ENCODE measurements around the gene CADM4.
"Not testable (repeated sequence)": the region's sequence is repeated elsewhere in the genome, so short reads cannot be mapped to it uniquely, and the experiment has no call there.

The CADM4 gene

GRCh38 chr19:43662487-43662886 lies 22.8 kb upstream of the CADM4 start:
- DNase-seq: no peak

DNA sequence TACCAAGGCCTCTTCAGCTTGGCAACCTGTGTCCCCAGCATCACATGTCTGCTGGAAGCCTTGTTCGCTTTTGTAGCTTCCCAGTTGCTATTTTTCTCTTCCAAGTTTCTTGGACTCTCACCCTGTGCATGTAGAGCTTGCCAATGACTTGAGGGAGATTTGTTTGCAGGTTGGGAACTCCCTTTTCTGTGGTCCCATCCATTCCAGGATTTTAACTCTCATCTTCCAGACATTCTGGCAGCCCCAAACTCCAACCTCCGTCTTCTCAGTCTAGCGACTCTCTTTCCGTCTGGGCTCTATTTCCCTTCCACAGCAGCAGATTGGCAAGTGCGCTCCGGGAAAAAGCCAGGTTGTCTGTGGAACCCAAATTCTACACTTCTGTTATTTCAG lies 21.3 kb upstream of the CADM4 start:
- no peak for DNase-seq

GRCh38 chr19:43660301-43660970 lies 20.8 kb upstream of the CADM4 start:
- no peak for DNase-seq

- DNase-seq: no peak
Measured at GRCh38 chr19:43658494-43658893, 18.8 kb upstream of the CADM4 start.

- DNase-seq: no peak
Measured at GRCh38 chr19:43658001-43658400, 18.4 kb upstream of the CADM4 start.

DNA sequence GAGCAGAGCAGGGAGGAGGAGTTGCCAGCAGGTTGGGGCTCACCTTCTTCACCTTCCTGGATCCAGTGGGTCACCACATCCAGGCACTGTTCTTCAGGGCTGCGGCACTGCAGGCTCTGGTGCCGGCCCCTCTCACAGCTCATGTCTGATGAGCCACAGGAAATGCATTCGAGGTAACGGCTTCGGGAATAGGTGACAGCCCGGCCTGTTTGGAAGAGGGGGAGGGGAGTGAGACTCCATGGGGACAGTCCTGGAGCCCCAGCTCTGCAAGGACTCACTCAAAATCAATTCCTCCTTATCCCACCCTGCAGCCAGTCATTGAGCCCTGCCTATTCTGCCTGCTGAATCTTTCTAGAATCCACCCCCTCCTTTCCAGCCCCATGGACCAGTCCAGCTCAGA lies 16.8 kb upstream of the CADM4 start:
- DNase-seq: no peak

DNA sequence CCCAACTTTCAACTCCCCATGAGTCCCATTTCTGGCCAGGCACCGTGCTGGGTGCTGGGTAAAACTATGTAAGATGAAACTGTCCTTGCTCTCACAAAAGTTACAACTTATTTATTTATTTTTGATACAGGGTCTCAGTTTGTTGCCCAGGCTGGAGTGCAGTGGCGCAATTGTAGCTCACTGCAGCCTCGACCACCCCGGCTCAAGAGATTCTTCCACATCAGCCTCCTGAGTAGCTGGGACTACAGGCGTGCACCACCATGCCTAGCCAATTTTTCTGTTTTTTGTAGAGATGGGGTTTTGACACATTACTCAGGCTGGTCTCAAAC lies 12.9 kb upstream of the CADM4 start:
- DNase-seq: no peak

GRCh38 chr19:43651758-43652545 lies 12.3 kb upstream of the CADM4 start:
- peak; percentile 57 for DNase-seq

DNA sequence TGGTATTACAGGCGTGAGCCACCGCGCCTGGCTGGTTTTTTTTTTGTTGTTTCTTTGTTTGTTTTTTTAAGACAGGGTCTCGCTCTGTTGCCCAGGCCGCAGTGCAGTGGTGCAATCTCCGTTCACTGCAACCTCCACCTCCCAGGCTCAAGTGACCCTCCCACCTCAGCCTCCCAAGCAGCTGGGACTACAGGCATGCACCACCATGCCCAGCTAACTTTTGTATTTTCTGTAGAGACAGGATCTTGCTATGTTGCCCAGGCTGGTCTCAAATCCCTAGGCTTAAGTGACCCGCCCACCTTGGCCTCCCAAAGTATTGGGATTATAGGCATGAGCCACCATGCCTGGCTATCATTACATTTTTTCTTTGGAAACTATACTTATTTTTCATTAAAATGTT lies 10.6 kb upstream of the CADM4 start:
- DNase-seq: not testable (repeated sequence)

- no peak for DNase-seq
Measured at GRCh38 chr19:43649514-43649913, 9.9 kb upstream of the CADM4 start.

DNA sequence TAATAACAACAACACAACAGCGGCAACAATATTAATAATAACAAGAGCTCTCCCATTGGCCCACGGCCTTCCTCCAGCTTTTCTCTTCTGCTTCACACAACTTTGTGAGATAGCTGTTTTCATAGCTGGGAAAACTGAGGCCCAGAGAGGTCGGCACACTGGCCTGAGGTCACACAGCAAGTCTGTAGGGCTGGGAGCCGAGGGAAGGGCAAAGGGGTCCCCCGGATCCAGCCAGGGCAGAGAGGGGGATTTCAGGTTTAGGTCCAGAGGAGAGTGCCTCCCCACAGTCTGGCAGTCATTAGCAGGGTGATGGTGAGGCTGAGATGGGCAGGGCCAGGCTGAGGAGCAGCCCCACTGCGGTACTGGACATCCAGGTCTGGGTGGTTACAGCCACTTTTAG lies 9.0 kb upstream of the CADM4 start:
- DNase-seq: no peak

GRCh38 chr19:43644181-43644580 lies 4.5 kb upstream of the CADM4 start:
- DNase-seq: no peak

GRCh38 chr19:43643326-43643725 lies 3.7 kb upstream of the CADM4 start:
- no peak for DNase-seq

GRCh38 chr19:43642531-43642930 lies 2.9 kb upstream of the CADM4 start:
- DNase-seq: no peak

GRCh38 chr19:43641333-43641732 lies 1.7 kb upstream of the CADM4 start:
- no peak for DNase-seq

GRCh38 chr19:43640424-43640757 lies 741 bp upstream of the CADM4 start:
- no peak for DNase-seq

DNA sequence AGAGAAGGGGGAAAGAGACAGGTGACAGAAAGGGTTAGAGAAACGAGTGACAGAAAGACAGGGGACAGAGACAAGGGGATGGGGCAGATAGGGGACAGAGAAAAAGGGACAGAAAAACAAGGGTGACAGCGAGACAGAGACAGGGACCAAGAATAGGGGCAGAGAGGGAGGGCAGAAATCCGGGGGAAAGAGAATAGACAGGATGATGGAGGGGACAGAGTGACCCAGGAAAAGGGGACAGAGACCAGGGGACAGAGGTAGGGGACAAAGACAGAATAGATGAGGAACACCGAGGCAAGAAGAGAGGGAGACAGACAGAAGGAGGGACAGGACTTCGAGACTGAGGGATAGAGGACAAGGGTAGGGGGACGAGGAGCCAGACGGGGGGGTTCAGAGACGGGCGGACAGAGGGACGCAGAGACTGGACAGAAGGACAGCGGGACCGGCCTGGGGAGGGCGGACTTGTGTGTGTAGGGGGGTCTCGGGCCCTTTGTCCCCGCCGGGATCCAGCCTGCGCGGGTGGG lies 593 bp downstream of the CADM4 start:
- DNase-seq: no peak

DNA sequence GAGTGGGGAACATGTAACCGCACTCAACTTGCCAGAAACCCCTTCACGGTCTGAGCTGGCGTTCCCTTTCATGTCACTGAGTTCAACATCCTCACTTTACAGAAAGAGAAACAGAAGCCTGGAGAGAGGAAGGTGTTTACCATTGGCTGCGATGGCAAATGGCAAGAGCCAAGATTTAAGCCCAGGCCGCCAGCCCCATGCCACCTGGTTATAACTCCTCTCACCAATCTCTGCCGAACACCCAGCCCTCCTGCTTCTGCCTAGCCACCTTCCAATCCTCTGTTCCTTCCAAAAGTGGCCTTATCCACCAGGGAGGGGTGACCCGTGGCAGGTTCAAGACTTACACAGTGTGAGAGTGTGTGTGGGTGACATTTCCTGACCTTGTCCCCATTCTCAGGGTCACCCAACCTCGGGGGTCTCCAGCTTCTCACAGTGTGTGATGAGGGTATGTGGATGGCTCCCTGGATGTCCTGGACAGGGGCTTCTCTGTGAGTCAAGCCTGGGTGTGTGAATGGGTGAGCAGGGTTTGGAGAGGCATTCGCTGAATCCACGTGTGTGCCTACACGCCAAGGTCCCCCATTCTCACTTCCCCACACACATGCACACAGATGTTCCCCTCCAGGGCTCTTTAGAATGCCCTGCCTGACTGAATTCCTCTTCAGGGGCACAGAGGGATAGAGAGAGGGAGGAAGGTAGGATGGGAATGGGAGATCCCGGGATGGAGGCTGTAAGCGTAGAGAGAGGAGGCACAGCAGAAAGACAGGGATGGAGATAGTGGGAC lies 1.2 kb downstream of the CADM4 start:
- no peak for DNase-seq

DNA sequence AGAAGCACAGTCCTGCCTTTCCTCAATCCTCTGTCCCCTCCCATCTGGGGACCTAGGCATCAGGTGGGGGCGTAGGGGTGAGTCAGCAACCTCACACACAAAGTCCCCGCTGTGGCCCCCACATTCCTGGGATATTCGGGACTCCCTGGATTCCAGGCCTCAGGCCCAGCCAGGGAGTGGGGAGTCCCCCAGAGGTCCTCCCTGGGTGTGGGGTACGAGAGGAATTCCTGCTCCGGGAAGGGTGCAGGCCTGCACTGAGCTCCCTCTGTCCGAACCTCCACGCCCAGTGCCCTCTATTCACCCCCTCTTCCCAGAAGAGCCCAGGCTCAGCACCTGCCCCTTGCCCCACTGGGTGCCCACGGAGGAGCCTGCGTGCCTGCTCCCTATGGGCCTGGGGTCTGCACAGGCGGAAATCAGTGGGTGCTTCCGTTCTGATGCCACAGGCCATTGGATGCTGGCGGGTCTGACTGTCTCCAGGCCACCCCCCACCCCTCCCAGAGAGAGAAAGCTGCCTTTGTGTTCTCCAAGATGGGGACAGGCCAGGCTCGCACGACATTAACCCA lies 3.4 kb downstream of the CADM4 start:
- DNase-seq: no peak

DNA sequence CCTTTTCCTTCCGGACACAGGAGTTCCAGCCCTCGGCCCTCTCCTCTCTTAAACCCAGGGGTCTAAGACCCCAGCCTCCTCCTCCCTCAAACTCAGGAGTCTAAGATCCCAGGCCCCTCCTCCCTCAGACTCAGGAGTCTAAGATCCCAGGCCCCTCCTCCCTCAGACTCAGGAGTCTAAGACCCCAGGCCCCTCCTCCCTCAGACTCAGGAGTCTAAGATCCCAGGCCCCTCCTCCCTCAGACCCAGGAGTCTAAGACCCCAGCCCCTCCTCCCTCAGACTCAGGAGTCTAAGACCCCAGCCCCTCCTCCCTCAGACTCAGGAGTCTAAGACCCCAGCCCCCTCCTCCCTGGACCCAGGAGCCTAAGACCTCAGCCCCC lies 4.1 kb downstream of the CADM4 start:
- not testable (repeated sequence) for DNase-seq

- DNase-seq: no peak
Measured at GRCh38 chr19:43634872-43635560, 4.6 kb downstream of the CADM4 start.

DNA sequence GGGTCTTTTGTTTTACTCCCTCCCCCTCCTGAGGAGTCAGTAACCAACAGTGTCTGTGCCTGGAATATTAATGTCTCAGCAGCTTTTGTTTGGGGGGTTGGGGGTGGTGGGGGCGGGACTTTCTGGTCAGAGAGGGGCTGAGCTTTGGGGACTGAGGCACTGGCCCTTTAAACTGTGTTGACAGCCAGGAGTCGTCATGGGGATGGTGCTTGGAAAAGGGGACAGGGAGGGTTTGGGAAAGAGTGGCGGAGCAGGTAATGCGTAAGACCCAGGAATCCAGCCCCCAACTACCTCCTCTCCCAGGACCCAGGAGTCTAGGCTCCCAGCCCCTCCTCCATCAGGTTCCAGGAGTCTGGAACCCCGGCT lies 5.2 kb downstream of the CADM4 start:
- no peak for DNase-seq

- DNase-seq: no peak
Measured at GRCh38 chr19:43634068-43634467, 5.6 kb downstream of the CADM4 start.

All from activated CD4-positive, alpha-beta T cell treated with anti-CD3 and anti-CD28 coated beads, Interleukin-10, Interleukin-2, amounts not matched to agents 100 ng/mL and 50 ng/mL, durations not matched to agents 16 hours and 8 hours (primary cell).